Ovary (tissue), 3 donors: ENCODE results near the gene ANKRD44.

Source experiments
- CTCF ChIP-seq, 3 donors: fragments of 450-650 bp in 2 of 3; fragments of 200-600 bp in 1 of 3; IDR thresholded peaks; one replicate each; pipeline versions ENCODE4 v1.5.1 to v1.8.0; 2016 to 2022; ENCODE audit warnings: antibody characterized with exemption in 3 of 3, mild to moderate bottlenecking in 1 of 3
- POLR2A ChIP-seq: fragments of 450-650 bp; IDR thresholded peaks from one replicate; pipeline ENCODE4 v1.6.1; 2017; ENCODE audit warnings: antibody characterized with exemption, mild to moderate bottlenecking, moderate library complexity
- donor health status: DM: no; HTN: no; CAD: no.

- TF ChIP-seq CTCF (IDR thresholded peaks at IDR 0.05) (no peak), POLR2A (no peak)
These were observed 25.6 kb downstream of the ANKRD44 start for GRCh38 chr2:197284956-197285355.
